ENCODE measurements around the gene RHOD. TPM values are rescaled to one million over a fixed set of nuclear protein-coding genes. Genes with fewer than 3 reads are reported as not detected.

The RHOD gene
- total and polyA plus RNA-seq, 2 of the 8 experiments (the other 6 are each of a cell fraction or from before 2014, with no cell fraction given), result 12.1 to 17.6 TPM

DNA sequence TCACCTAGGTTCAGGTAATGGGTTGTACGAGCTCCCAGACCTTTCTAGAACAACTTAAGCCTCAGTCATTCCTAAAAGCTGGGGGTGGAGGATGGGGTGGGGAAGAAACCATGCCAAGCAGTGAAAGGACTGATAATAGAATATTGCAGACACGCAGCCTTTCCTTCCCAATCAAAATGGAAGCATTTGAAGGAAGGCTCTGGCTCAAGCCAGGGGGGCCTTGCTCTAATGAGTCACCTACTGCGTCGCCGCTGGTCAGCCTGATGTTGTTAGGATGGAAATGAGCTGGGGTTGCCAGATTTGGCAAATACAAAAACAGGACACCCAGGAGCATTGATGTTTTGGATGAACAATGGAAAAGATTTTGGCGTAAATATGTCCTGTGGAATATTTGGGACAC is 27.5 kb upstream of the RHOD start:
- CTCF ChIA-PET (ENCODE audit: partially characterized antibody), result interaction anchor here (1.3 to 4.2 kb wide), 3 partner anchors 11 to 146 kb away, joined by 4 to 19 read pairs (median 15); no protein-coding TSS in a partner anchor
- no peak overlapping the region for H3K56ac ChIP-seq (replicated peaks; ENCODE audit: insufficient read length, low read depth, low read length)

More for the DNA sequence above, 27.5 kb upstream of the RHOD start:
- no peak overlapping the region for H3K18ac ChIP-seq (ENCODE audit: extremely low read depth, low read length)
- no peak overlapping the region for H3K4ac ChIP-seq (replicated peaks; ENCODE audit: insufficient read length, low read depth, low read length)
- 93% methylated on average over 6 of the region's 6 CpGs; no CpG with 5 or more reads in 1 of the 2 experiments for WGBS, 2 experiments (ENCODE audit: extremely low coverage in 1 of 2, insufficient coverage in 1 of 2, insufficient read length in 1 of 2, insufficient replicate concordance in 2 of 2, low coverage in 1 of 2, low lambda C conversion rate in 2 of 2, missing lambda C conversion rate in 1 of 2)
- H3K4me3 ChIP-seq (ENCODE audit: extremely low read depth in 1 of 4, insufficient read depth in 2 of 4, low read depth in 3 of 4, low read length in 4 of 4), result no peak overlapping the region
- no peak overlapping the region for H2AFZ ChIP-seq (ENCODE audit: low read length)
- H3K36me3 ChIP-seq (ENCODE audit: control insufficient read depth in 2 of 4, insufficient read depth in 4 of 4, low read length in 3 of 4), result no peaks in the 10 kb centered on the region
- H4K5ac ChIP-seq (ENCODE audit: insufficient read length, low read depth, low read length), result no peak overlapping the region
- H3K79me2 ChIP-seq (ENCODE audit: control insufficient read depth in 1 of 2, insufficient read depth in 2 of 2, low read length in 2 of 2), result no peaks in the 10 kb centered on the region
- peaks cover 2 to 11% (median 3%) of the 10 kb centered on the region in 4 experiments; a peak in 5 of 7 replicates for H3K4me1 ChIP-seq (replicated peaks in 1 of 4; ENCODE audit: control insufficient read depth in 3 of 4, insufficient read depth in 4 of 4, low read length in 3 of 4)
- H2AK5ac ChIP-seq (ENCODE audit: low read depth, low read length), result no peak overlapping the region
- H2BK15ac ChIP-seq (ENCODE audit: low read length), result no peak overlapping the region; the same call in 1 of the 2 replicates
- peaks cover 6 to 15% (median 8%) of the 10 kb centered on the region in 4 experiments for H3K27me3 ChIP-seq (replicated peaks in 1 of 4; ENCODE audit: control insufficient read depth in 3 of 4, extremely low read depth in 1 of 4, insufficient read depth in 3 of 4, low read length in 3 of 4)
- H2BK12ac ChIP-seq (ENCODE audit: low read depth, low read length), result no peak overlapping the region
- H3K23ac ChIP-seq (ENCODE audit: insufficient read length), result no peak overlapping the region
- no peak overlapping the region for H4K91ac ChIP-seq (replicated peaks; ENCODE audit: insufficient read length, low read length)
- no peak overlapping the region for H2BK20ac ChIP-seq (ENCODE audit: low read length)
- no peak overlapping the region for H3K14ac ChIP-seq (ENCODE audit: insufficient read length)
- TF ChIP-seq TAF1 (IDR thresholded peaks at IDR 0.05; ENCODE audit: low read depth, low read length) (no peak), SAP30 (IDR thresholded peaks at IDR 0.05; ENCODE audit: insufficient read depth, insufficient replicate concordance, low read length) (no peak), SRF (IDR thresholded peaks at IDR 0.05; ENCODE audit: low read depth, low read length) (no peak), EGR1 (IDR thresholded peaks at IDR 0.05; ENCODE audit: borderline replicate concordance, low read depth, low read length) (no peak), SIRT6 (IDR thresholded peaks at IDR 0.05; ENCODE audit: low read length) (no peak)
- no peak overlapping the region for H3K27ac ChIP-seq (ENCODE audit: low read depth, low read length)
- H3K4me2 ChIP-seq (ENCODE audit: insufficient read depth in 1 of 2, low read depth in 2 of 2, low read length in 2 of 2), result no peak overlapping the region
- DNase-seq (ENCODE audit: low read depth in 1 of 2, low spot score in 2 of 2) (no peak), FAIRE-seq (no peak)
- POLR2A ChIA-PET (ENCODE audit: partially characterized antibody), result no interaction called here
- no peak overlapping the region for H3K9ac ChIP-seq (replicated peaks in 1 of 4; ENCODE audit: extremely low read depth in 1 of 4, low read depth in 3 of 4, low read length in 3 of 4)
- H4K8ac ChIP-seq (ENCODE audit: extremely low read depth, insufficient read depth, low read length), result no peak overlapping the region
- no peaks in the 10 kb centered on the region for H3K9me3 ChIP-seq (ENCODE audit: insufficient read depth in 2 of 2, low read depth in 1 of 2, low read length in 1 of 2)
- H3K79me1 ChIP-seq (ENCODE audit: low read depth, low read length), result no peaks in the 10 kb centered on the region; the same call in 1 of the 2 replicates
- H4K20me1 ChIP-seq (replicated peaks in 1 of 2; ENCODE audit: control insufficient read depth in 1 of 2, insufficient read depth in 2 of 2, low read length in 2 of 2), result peaks cover 0 to 4% of the 10 kb centered on the region in 2 experiments
- no peak overlapping the region for H2BK5ac ChIP-seq (ENCODE audit: low read depth, low read length)
- no peaks in the 10 kb centered on the region for H3K23me2 ChIP-seq (ENCODE audit: low read depth, low read length)
- H2BK120ac ChIP-seq (replicated peaks; ENCODE audit: low read depth, low read length), result no peak overlapping the region

Measured in H1 (cell line).